ENCODE measurements around the gene SUPT4H1.
"Not testable (repeated sequence)": the region's sequence is repeated elsewhere in the genome, so short reads cannot be mapped to it uniquely, and the experiment has no call there.

SUPT4H1 gene

GRCh38 chr17:58362368-58363014, 10.5 kb upstream of the SUPT4H1 start:
- no peak for FAIRE-seq

- no peak for FAIRE-seq
Measured at GRCh38 chr17:58360296-58361063, 8.5 kb upstream of the SUPT4H1 start.

- no peak for FAIRE-seq
Measured at GRCh38 chr17:58358408-58359172, 6.6 kb upstream of the SUPT4H1 start.

GRCh38 chr17:58357312-58358297, 5.6 kb upstream of the SUPT4H1 start:
- FAIRE-seq: no peak

- FAIRE-seq: no peak
Measured at GRCh38 chr17:58356231-58356630, 4.2 kb upstream of the SUPT4H1 start.

GRCh38 chr17:58354541-58355216, 2.7 kb upstream of the SUPT4H1 start:
- no peak for FAIRE-seq

GRCh38 chr17:58353389-58353825, 1.4 kb upstream of the SUPT4H1 start:
- no peak for FAIRE-seq

- no peak for FAIRE-seq
Measured at GRCh38 chr17:58352596-58353388, 791 bp upstream of the SUPT4H1 start.

- no peak for FAIRE-seq
Measured at GRCh38 chr17:58351182-58351581, 819 bp downstream of the SUPT4H1 start.

- FAIRE-seq: no peak
Measured at GRCh38 chr17:58348038-58348437, 4.0 kb downstream of the SUPT4H1 start.

GRCh38 chr17:58345500-58345899, 6.5 kb downstream of the SUPT4H1 start:
- no peak for FAIRE-seq

GRCh38 chr17:58344791-58345157, 7.2 kb downstream of the SUPT4H1 start:
- no peak for FAIRE-seq

GRCh38 chr17:58344047-58344790, 7.8 kb downstream of the SUPT4H1 start:
- no peak for FAIRE-seq

- FAIRE-seq: no peak
Measured at GRCh38 chr17:58343131-58343530, 8.9 kb downstream of the SUPT4H1 start.

- FAIRE-seq: no peak
Measured at GRCh38 chr17:58341861-58342475, 10.0 kb downstream of the SUPT4H1 start.

- FAIRE-seq: not testable (repeated sequence)
Measured at GRCh38 chr17:58341136-58341860, 10.7 kb downstream of the SUPT4H1 start.

GRCh38 chr17:58340405-58340876, 11.6 kb downstream of the SUPT4H1 start:
- no peak for FAIRE-seq

GRCh38 chr17:58339755-58340404, 12.1 kb downstream of the SUPT4H1 start:
- no peak for FAIRE-seq
